ENCODE results near the gene LPAR2.

LPAR2 gene

GRCh38 chr19:19587771-19588170 is 40.2 kb downstream of the LPAR2 start:
- Histone ChIP-seq H3K9ac (ENCODE audit: low read depth, low read length) (no peak overlapping the region), H3K9me3 (ENCODE audit: insufficient read depth, low read depth, low read length) (no peaks in the 10 kb centered on the region), H3K36me3 (ENCODE audit: insufficient read depth, low read depth, low read length) (no peaks in the 10 kb centered on the region), H3K27ac (ENCODE audit: low read length) (no peak overlapping the region), H3K27me3 (ENCODE audit: insufficient read depth, low read length) (no peaks in the 10 kb centered on the region), H3K4me1 (ENCODE audit: insufficient read depth, low read length) (peaks cover 11% of the 10 kb centered on the region; the same call in 1 of the 2 replicates), H3K4me3 (ENCODE audit: low read length) (no peak overlapping the region)

DNA sequence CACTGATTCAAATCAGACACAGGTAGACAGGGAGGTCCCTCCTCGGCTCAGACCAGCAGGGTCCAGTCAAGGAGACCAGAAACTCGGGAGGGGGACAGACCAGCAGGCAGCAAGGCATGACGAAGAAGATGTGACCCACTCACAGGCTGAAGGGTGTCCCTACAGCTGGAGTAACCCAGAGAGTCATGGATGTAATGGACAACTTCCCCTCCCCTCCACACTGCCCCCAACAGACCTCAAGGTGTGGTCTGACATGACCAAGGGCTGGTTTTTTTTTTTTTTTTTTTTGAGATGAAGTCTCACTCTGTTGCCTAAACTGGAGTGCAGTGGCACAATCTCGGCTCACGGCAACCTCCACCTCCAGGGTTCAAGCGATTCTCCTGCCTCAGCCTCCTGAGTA is 43.7 kb downstream of the LPAR2 start:
- H3K27ac ChIP-seq (ENCODE audit: low read length): no peak overlapping the region
- H3K27me3 ChIP-seq (ENCODE audit: insufficient read depth, low read length): no peaks in the 10 kb centered on the region
- no peak overlapping the region for H3K4me3 ChIP-seq (ENCODE audit: low read length)
- H3K9ac ChIP-seq (ENCODE audit: low read depth, low read length): no peak overlapping the region
- H3K9me3 ChIP-seq (ENCODE audit: insufficient read depth, low read depth, low read length): no peaks in the 10 kb centered on the region
- H3K4me1 ChIP-seq (ENCODE audit: insufficient read depth, low read length): no peaks in the 10 kb centered on the region
- no peaks in the 10 kb centered on the region for H3K36me3 ChIP-seq (ENCODE audit: insufficient read depth, low read depth, low read length)

DNA sequence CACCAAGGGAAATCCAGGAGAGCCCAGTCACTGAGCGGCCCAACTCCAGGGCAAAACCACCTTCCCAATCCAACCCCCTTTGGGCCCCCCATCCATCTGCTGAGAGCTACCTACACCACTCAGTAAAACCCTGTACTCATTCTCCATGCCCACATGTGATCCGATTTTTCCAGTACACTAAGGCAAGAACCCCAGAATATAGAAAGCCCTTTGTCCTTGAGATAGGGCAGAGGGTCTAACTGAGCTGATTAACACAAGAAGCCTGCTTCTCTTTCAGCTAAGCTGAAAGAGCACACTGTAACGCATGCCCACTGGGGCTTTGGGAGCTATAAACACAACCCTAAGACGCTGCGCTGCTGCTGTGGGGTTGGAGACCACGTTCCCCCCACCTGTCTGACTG is 45.5 kb downstream of the LPAR2 start:
- no peaks in the 10 kb centered on the region for H3K9me3 ChIP-seq (ENCODE audit: insufficient read depth, low read depth, low read length)
- H3K36me3 ChIP-seq (ENCODE audit: insufficient read depth, low read depth, low read length): no peaks in the 10 kb centered on the region
- no peak overlapping the region for H3K27ac ChIP-seq (ENCODE audit: low read length)
- no peak overlapping the region for H3K9ac ChIP-seq (ENCODE audit: low read depth, low read length)
- H3K27me3 ChIP-seq (ENCODE audit: insufficient read depth, low read length): no peaks in the 10 kb centered on the region
- no peak overlapping the region for H3K4me3 ChIP-seq (ENCODE audit: low read length)
- H3K4me1 ChIP-seq (ENCODE audit: insufficient read depth, low read length): no peaks in the 10 kb centered on the region

DNA sequence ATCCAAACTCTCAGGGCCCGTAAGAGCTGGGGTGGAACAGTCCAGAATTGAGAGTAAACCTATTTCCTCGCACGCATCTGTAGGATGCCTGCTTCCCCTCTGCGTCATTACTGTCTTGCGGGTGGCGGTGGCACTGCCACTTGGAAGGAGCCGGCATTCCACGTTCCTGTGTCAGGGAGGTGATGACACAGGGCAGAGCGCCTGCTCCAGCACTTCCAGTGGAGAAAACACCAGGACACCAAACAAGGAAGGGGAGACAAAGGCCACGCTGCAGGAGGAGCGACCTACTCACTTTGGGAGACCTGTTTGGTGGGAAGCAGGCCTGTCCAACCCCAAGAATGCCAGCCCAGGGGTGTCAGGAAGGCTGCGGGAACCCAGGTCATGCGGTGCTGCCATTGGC is 46.6 kb downstream of the LPAR2 start:
- Histone ChIP-seq H3K9me3 (ENCODE audit: insufficient read depth, low read depth, low read length) (no peaks in the 10 kb centered on the region), H3K27me3 (ENCODE audit: insufficient read depth, low read length) (no peaks in the 10 kb centered on the region), H3K4me3 (ENCODE audit: low read length) (no peak overlapping the region), H3K4me1 (ENCODE audit: insufficient read depth, low read length) (no peaks in the 10 kb centered on the region), H3K36me3 (ENCODE audit: insufficient read depth, low read depth, low read length) (no peaks in the 10 kb centered on the region), H3K9ac (ENCODE audit: low read depth, low read length) (no peak overlapping the region), H3K27ac (ENCODE audit: low read length) (no peak overlapping the region)

DNA sequence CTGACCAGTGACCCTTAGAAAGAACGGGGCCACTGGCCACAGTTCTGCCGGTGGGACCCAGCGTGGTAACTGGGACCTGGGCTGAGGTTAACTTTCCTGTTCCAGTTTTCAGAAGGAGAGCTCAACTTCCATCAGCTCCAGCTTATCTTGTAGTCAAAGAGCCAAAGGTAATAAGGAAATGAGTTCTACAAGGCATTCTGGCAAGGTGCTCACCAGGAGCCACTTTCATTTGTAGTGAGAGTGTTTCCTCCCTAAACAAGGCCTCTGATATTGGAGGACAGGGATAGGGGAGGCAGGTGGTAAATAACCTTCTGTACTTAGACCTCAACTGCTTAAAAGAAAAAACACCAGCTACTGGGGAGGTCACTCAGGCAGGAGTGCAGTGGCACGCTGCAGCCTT is 47.6 kb downstream of the LPAR2 start:
- H3K36me3 ChIP-seq (ENCODE audit: insufficient read depth, low read depth, low read length): no peaks in the 10 kb centered on the region
- no peaks in the 10 kb centered on the region; the same call in 1 of the 2 replicates for H3K27me3 ChIP-seq (ENCODE audit: insufficient read depth, low read length)
- no peaks in the 10 kb centered on the region for H3K9me3 ChIP-seq (ENCODE audit: insufficient read depth, low read depth, low read length)
- no peak overlapping the region for H3K27ac ChIP-seq (ENCODE audit: low read length)
- H3K4me1 ChIP-seq (ENCODE audit: insufficient read depth, low read length): peaks cover 4% of the 10 kb centered on the region; the same call in 1 of the 2 replicates
- no peak overlapping the region for H3K9ac ChIP-seq (ENCODE audit: low read depth, low read length)
- no peak overlapping the region for H3K4me3 ChIP-seq (ENCODE audit: low read length)

DNA sequence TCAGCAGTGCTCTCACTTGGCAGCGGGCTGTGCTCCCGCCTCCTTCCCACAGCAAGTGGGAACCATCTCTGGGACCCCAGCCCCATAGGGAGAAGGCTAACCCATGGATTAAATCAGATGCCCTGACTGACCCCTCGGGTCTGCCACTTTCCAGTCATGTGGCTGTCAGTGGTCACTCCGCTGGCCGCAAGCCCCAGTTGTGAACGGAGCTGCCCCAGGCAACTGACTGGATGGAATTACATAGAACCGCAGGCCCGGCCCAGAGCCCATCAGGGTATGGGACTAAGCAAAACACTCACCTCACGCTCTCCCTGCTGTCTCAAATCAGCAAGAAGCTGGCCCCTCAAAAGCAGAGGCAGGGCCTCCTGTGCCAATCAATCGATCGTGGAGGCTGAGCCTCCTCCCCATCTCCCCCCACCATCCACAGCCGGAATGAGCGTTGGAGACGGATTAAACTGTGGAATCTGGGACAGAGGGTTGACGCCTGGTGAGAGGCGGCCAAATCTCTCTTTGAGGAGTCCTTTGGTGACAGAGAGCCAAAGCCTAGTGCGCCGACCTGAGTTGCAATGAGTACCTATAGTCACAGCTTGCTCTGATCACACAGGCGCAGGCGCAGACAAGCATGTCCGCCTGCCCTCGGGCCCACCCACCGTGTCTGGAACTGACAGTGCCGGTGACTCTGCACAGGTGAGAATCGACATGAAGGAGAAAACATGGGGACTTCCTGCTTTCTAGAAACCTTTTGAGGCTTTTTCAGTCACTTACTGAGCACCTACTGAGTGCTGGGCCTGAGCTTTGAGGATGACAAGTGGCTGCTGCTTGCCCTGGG is 48.3 kb downstream of the LPAR2 start:
- no peak overlapping the region for H3K4me3 ChIP-seq (ENCODE audit: low read length)
- no peaks in the 10 kb centered on the region for H3K9me3 ChIP-seq (ENCODE audit: insufficient read depth, low read depth, low read length)
- no peaks in the 10 kb centered on the region for H3K36me3 ChIP-seq (ENCODE audit: insufficient read depth, low read depth, low read length)
- no peak overlapping the region for H3K27ac ChIP-seq (ENCODE audit: low read length)
- no peak overlapping the region for H3K9ac ChIP-seq (ENCODE audit: low read depth, low read length)
- no peaks in the 10 kb centered on the region; the same call in 1 of the 2 replicates for H3K27me3 ChIP-seq (ENCODE audit: insufficient read depth, low read length)
- H3K4me1 ChIP-seq (ENCODE audit: insufficient read depth, low read length): peaks cover 5% of the 10 kb centered on the region; the same call in 1 of the 2 replicates

- no peaks in the 10 kb centered on the region for H3K36me3 ChIP-seq (ENCODE audit: insufficient read depth, low read depth, low read length)
- H3K9ac ChIP-seq (ENCODE audit: low read depth, low read length): no peak overlapping the region
- peaks cover 5% of the 10 kb centered on the region; the same call in 1 of the 2 replicates for H3K4me1 ChIP-seq (ENCODE audit: insufficient read depth, low read length)
These were observed 49.8 kb downstream of the LPAR2 start for GRCh38 chr19:19578252-19578651.

GRCh38 chr19:19575411-19575810 is 52.6 kb downstream of the LPAR2 start:
- Histone ChIP-seq H3K4me3 (ENCODE audit: low read length) (no peak overlapping the region), H3K4me1 (ENCODE audit: insufficient read depth, low read length) (peaks cover 5% of the 10 kb centered on the region; the same call in 1 of the 2 replicates), H3K9me3 (ENCODE audit: insufficient read depth, low read depth, low read length) (no peaks in the 10 kb centered on the region), H3K27ac (ENCODE audit: low read length) (no peak overlapping the region), H3K36me3 (ENCODE audit: insufficient read depth, low read depth, low read length) (no peaks in the 10 kb centered on the region), H3K27me3 (ENCODE audit: insufficient read depth, low read length) (no peaks in the 10 kb centered on the region; the same call in 1 of the 2 replicates), H3K9ac (ENCODE audit: low read depth, low read length) (no peak overlapping the region)

More at GRCh38 chr19:19578252-19578651, 49.8 kb downstream of the LPAR2 start:
- Histone ChIP-seq H3K27ac (ENCODE audit: low read length) (no peak overlapping the region), H3K27me3 (ENCODE audit: insufficient read depth, low read length) (no peaks in the 10 kb centered on the region; the same call in 1 of the 2 replicates), H3K4me3 (ENCODE audit: low read length) (no peak overlapping the region), H3K9me3 (ENCODE audit: insufficient read depth, low read depth, low read length) (no peaks in the 10 kb centered on the region)
